GM18505 (cell line): Measurements from ENCODE around the gene ZMYND12.

Experiments used
- ATAC-seq: cut with Tn5 transposase; IDR thresholded peaks from one replicate; pipeline ENCODE4 v1.9.1; 2021; ENCODE audit not compliant: unreplicated experiment
- POLR2A ChIP-seq: IDR thresholded peaks from 4 replicates; pipeline ENCODE4 v1.6.1; 2011; ENCODE audit warnings: borderline replicate concordance; ENCODE audit not compliant: insufficient read depth, insufficient read length; ENCODE audit errors: extremely low read depth

ZMYND12 gene

GRCh38 chr1:42462828-42463763, 7.3 kb upstream of the ZMYND12 start, which contains the start of gene CCDC30:
CCDC30 (plus strand) TSS chr1:42463286; CDS start chr1:42480552, 17,266 bp downstream.
- TF ChIP-seq POLR2A = no peak
- peak; percentile 97 for ATAC-seq

- ATAC-seq = no peak
- no peak for TF ChIP-seq POLR2A
Observed at GRCh38 chr1:42461196-42461595, 5.4 kb upstream of the ZMYND12 start.

- ATAC-seq = peak; percentile 47
Observed at GRCh38 chr1:42456754-42457089, 900 bp upstream of the ZMYND12 start.

GRCh38 chr1:42454403-42454802, 1.4 kb downstream of the ZMYND12 start:
- no peak for ATAC-seq
- no peak for TF ChIP-seq POLR2A

More at GRCh38 chr1:42456754-42457089, 900 bp upstream of the ZMYND12 start:
- peak; percentile 3 for TF ChIP-seq POLR2A

GRCh38 chr1:42453386-42453785, 2.4 kb downstream of the ZMYND12 start:
- TF ChIP-seq POLR2A = no peak
- no peak for ATAC-seq

DNA sequence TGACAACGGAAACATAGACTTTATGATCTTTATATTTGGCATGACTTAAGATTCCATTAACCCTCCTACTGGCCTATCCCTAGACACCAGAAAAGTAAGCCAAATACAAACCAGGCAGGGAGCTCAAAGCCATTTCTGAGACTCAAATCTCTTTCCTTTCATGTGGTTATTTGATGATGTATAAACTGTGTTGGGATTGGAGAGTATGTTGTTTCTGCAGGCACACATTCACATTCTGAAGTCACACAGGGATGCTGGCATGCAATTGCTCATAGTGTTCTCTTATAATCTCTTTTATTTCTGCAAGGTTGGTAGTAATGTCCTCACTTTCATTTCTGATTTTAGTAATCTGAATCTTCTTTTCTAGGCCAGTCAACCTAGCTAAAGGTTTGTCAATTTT, 5.8 kb downstream of the ZMYND12 start:
- ATAC-seq = no peak
- TF ChIP-seq POLR2A = no peak

GRCh38 chr1:42449256-42449655, 6.6 kb downstream of the ZMYND12 start:
- TF ChIP-seq POLR2A = no peak
- ATAC-seq = no peak

GRCh38 chr1:42442662-42443061, 13.2 kb downstream of the ZMYND12 start:
- ATAC-seq = no peak
- TF ChIP-seq POLR2A = no peak

DNA sequence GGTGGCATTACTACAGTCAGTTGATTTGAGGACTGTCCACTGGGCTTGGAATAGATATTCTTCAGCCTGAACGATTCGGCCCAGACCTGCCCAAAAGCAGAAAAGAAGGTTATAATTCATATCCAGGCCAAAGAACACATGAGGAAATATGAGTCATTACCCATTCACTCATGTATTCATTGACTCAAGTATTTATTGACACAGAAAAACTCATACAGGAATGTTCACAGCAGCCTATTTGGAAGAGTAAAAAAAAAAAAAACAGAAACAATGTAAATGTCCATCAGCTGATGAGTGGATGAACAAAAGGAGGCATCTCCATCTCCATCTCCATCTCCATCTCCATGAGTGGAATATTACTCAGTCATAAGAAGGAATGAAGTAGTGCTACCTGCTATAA, 15.9 kb downstream of the ZMYND12 start:
- no peak for TF ChIP-seq POLR2A
- no peak for ATAC-seq

GRCh38 chr1:42434340-42434739, 21.5 kb downstream of the ZMYND12 start:
- no peak for TF ChIP-seq POLR2A
- no peak for ATAC-seq

GRCh38 chr1:42433369-42433768, 22.5 kb downstream of the ZMYND12 start:
- TF ChIP-seq POLR2A = no peak
- no peak for ATAC-seq

DNA sequence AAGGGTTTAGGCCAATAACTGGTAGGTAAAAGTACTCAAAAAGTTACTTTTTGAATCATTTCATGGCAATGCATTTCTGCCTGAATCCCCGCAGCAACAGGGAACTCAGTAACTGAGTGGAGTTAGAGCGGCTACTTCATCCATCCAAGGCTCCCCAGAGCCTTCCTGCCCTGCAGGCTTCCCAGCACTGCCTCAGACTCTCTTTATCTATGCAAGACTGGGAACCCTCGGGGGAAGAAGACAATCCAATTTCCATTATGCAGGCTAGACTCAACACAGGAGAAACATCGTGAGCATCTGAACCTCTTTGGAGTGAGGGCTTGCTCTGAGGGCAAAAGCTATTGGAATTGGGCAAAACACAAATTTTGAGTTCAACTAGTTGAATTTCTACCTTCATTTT, 23.1 kb downstream of the ZMYND12 start:
- no peak for ATAC-seq
- TF ChIP-seq POLR2A = no peak

DNA sequence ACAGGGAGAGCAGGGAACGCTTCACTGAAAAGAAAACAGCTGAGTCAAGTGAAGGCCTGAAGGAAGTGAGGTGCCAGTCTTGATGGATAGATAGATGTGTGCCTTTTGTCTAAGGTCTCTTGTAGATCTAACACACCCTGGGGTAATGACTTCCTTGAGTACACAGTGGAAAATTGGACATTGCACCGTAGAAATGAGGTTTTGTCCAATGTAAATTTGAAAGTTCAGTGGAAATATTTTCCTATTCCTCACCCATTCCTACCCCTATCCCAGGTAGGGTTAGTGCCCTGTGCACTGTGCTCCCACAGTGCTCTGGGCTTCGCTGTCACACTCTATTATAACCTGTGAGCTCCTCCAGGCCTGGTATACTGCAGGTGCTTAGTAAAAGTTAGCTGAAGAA, 24.3 kb downstream of the ZMYND12 start:
- no peak for ATAC-seq
- no peak for TF ChIP-seq POLR2A
